H9 (cell line): ENCODE measurements around the gene MAP3K9. TPM values are rescaled to one million over a fixed set of nuclear protein-coding genes. Genes with fewer than 3 reads are reported as not detected.

ENCODE experiments used
- DNase-seq: peaks from one replicate; pipeline ENCODE4 v3.0.0-alpha.2; 2017
- H2AFZ ChIP-seq: one replicate; pipeline ENCODE4 v1.6.1; 2013; ENCODE audit warnings: mild to moderate bottlenecking, low read length, control low read depth, moderate library complexity
- H2AK5ac ChIP-seq: 2 replicates; pipeline ENCODE4 v1.6.1; 2013; ENCODE audit warnings: low read length, control low read depth, mixed read lengths; ENCODE audit not compliant: insufficient read length
- H2BK120ac ChIP-seq: one replicate; pipeline ENCODE4 v1.6.1; 2013; ENCODE audit warnings: low read depth, mild to moderate bottlenecking, low read length, control low read depth, inconsistent platforms; ENCODE audit not compliant: poor library complexity, severe bottlenecking
- H2BK12ac ChIP-seq: 2 replicates; pipeline ENCODE4 v1.6.1; 2013; ENCODE audit warnings: low read length, control low read depth, mixed read lengths, low read depth; ENCODE audit not compliant: insufficient read length
- H2BK15ac ChIP-seq: 2 replicates; pipeline ENCODE4 v1.6.1; 2013; ENCODE audit warnings: low read depth, low read length, control low read depth
- H2BK20ac ChIP-seq: one replicate; pipeline ENCODE4 v1.6.1; 2013; ENCODE audit warnings: low read depth, mild to moderate bottlenecking, low read length, control low read depth, inconsistent platforms; ENCODE audit not compliant: poor library complexity, severe bottlenecking
- H2BK5ac ChIP-seq: 2 replicates; pipeline ENCODE4 v1.6.1; 2013; ENCODE audit warnings: low read length, control low read depth, mixed read lengths; ENCODE audit not compliant: insufficient read length
- H3K14ac ChIP-seq: 2 replicates; pipeline ENCODE4 v1.6.1; 2013; ENCODE audit warnings: low read length, control low read depth; ENCODE audit not compliant: insufficient read depth
- H3K18ac ChIP-seq: 2 replicates; pipeline ENCODE4 v1.6.1; 2013; ENCODE audit warnings: low read depth, mild to moderate bottlenecking, mixed read lengths, low read length, control low read depth; ENCODE audit not compliant: insufficient read length
- H3K23ac ChIP-seq: 2 replicates; pipeline ENCODE4 v1.6.1; 2013; ENCODE audit warnings: low read length, control low read depth, mixed read lengths, low read depth; ENCODE audit not compliant: insufficient read length
- H3K23me2 ChIP-seq: 2 replicates; pipeline ENCODE4 v1.6.1; 2013; ENCODE audit warnings: low read depth, mild to moderate bottlenecking, mixed read lengths, low read length, control low read depth; ENCODE audit not compliant: insufficient read length, poor library complexity, severe bottlenecking
- H3K27ac ChIP-seq: 2 replicates; pipeline ENCODE4 v1.5.1; 2013; ENCODE audit warnings: low read length, control low read depth, mixed read lengths, low read depth; ENCODE audit not compliant: insufficient read length
- H3K27me3 ChIP-seq: 2 replicates; pipeline ENCODE4 v1.6.1; 2013; ENCODE audit warnings: low read length, control low read depth, inconsistent platforms; ENCODE audit not compliant: insufficient read depth
- H3K4ac ChIP-seq: 2 replicates; pipeline ENCODE4 v1.6.1; 2013; ENCODE audit warnings: low read depth, mild to moderate bottlenecking, control low read depth, inconsistent platforms, low read length, moderate library complexity
- H3K4me1 ChIP-seq: 2 replicates; pipeline ENCODE4 v1.6.1; 2013; ENCODE audit warnings: low read length, control low read depth, inconsistent platforms; ENCODE audit not compliant: insufficient read depth
- H3K4me2 ChIP-seq: 2 replicates; pipeline ENCODE4 v1.6.1; 2013; ENCODE audit warnings: low read length, control low read depth, mixed read lengths; ENCODE audit not compliant: insufficient read length, insufficient read depth
- H3K56ac ChIP-seq: 2 replicates; pipeline ENCODE4 v1.6.1; 2013; ENCODE audit warnings: low read depth, mild to moderate bottlenecking, mixed read lengths, low read length, control low read depth; ENCODE audit not compliant: insufficient read length
- H3K79me1 ChIP-seq: 2 replicates; pipeline ENCODE4 v1.6.1; 2013; ENCODE audit warnings: low read depth, mild to moderate bottlenecking, moderate library complexity, low read length, control low read depth, inconsistent platforms; ENCODE audit not compliant: insufficient read depth, poor library complexity, severe bottlenecking
- H3K79me2 ChIP-seq: 2 replicates; pipeline ENCODE4 v1.6.1; 2013; ENCODE audit warnings: low read length, control low read depth, inconsistent platforms; ENCODE audit not compliant: insufficient read depth
- H3K9ac ChIP-seq: 2 replicates; pipeline ENCODE4 v1.6.1; 2013; ENCODE audit warnings: low read length, control low read depth, mixed read lengths; ENCODE audit not compliant: insufficient read length; ENCODE audit errors: extremely low read depth
- H3K9me3 ChIP-seq: one replicate; pipeline ENCODE4 v1.6.1; 2013; ENCODE audit warnings: low read depth, low read length, inconsistent platforms; ENCODE audit not compliant: control insufficient read depth
- H3T11ph ChIP-seq: one replicate; pipeline ENCODE4 v1.6.1; 2013; ENCODE audit warnings: mild to moderate bottlenecking, low read length, control low read depth, inconsistent platforms
- H4K20me1 ChIP-seq: one replicate; pipeline ENCODE4 v1.6.1; 2013; ENCODE audit not compliant: control insufficient read depth, insufficient read length, insufficient read depth
- H4K5ac ChIP-seq: 2 replicates; pipeline ENCODE4 v1.6.1; 2013; ENCODE audit warnings: low read depth, mild to moderate bottlenecking, mixed read lengths, low read length, control low read depth; ENCODE audit not compliant: insufficient read length
- H4K8ac ChIP-seq: replicated peaks from 2 replicates; pipeline ENCODE4 v1.6.1; 2013; ENCODE audit warnings: low read length, control low read depth, mixed read lengths, low read depth; ENCODE audit not compliant: insufficient read length
- H4K91ac ChIP-seq: 2 replicates; pipeline ENCODE4 v1.6.1; 2013; ENCODE audit warnings: low read depth, mild to moderate bottlenecking, moderate library complexity, mixed read lengths, low read length, control low read depth; ENCODE audit not compliant: insufficient read length
- H3K27ac Mint-ChIP-seq, 3 experiments: 2 replicates in 2 of 3; 3 replicates in 1 of 3; pipeline ENCODE4 v1.8.0; 2020 to 2021; ENCODE audit warnings: mixed read lengths in 3 of 3, mild to moderate bottlenecking in 1 of 3, moderate library complexity in 1 of 3
- H3K27me3 Mint-ChIP-seq: 2 replicates; pipeline ENCODE4 v1.8.0; 2021; ENCODE audit warnings: low read depth, mild to moderate bottlenecking, moderate library complexity, mixed read lengths
- H3K36me3 Mint-ChIP-seq, 3 experiments: 2 replicates in 2 of 3; 3 replicates in 1 of 3; pipeline ENCODE4 v1.8.0; 2020 to 2021; ENCODE audit warnings: low read depth in 3 of 3, mixed read lengths in 3 of 3; ENCODE audit not compliant: insufficient read depth in 1 of 3
- H3K4me1 Mint-ChIP-seq, 2 experiments: 2 replicates each; pipeline ENCODE4 v1.8.0; 2020; ENCODE audit warnings: mixed read lengths in 2 of 2
- H3K4me3 Mint-ChIP-seq, 2 experiments: 2 replicates in 1 of 2; 3 replicates in 1 of 2; pipeline ENCODE4 v1.8.0; 2020 to 2021; ENCODE audit warnings: mild to moderate bottlenecking in 2 of 2, mixed read lengths in 2 of 2, moderate library complexity in 1 of 2
- H3K9me3 Mint-ChIP-seq, 2 experiments: 2 replicates in 1 of 2; 3 replicates in 1 of 2; pipeline ENCODE4 v1.8.0; 2020; ENCODE audit warnings: mild to moderate bottlenecking in 2 of 2, mixed read lengths in 2 of 2, moderate library complexity in 1 of 2
- CTCF ChIP-seq: fragments of 200-600 bp; sonication (generic); conservative IDR thresholded peaks from 3 replicates; pipeline ENCODE4 v1.8.0; 2021; ENCODE audit warnings: antibody characterized with exemption, mild to moderate bottlenecking
- WGBS: extraction: QIAGEN DNeasy Blood & Tissue Kit; methylation state at CpG from one replicate; pipeline ENCODE4 v1.1.7; 2013; ENCODE audit warnings: missing lambda C conversion rate, low lambda C conversion rate, mixed read lengths; ENCODE audit not compliant: insufficient read length; ENCODE audit errors: extremely low coverage; 5-methylcytosine and 5-hydroxymethylcytosine counted together
- total RNA-seq: library from RNA; stranded (reverse); gene quantifications from 2 replicates; pipeline ENCODE4 v1.2.1, GENCODE V29; 2021

Gene MAP3K9
- total RNA-seq, 1 experiment from 2014 or later: 20.0 TPM

- no peaks in the 10 kb centered on the region for H3K27me3 Mint-ChIP-seq
- Histone ChIP-seq H3K56ac (no peak overlapping the region), H3K4me1 (no peaks in the 10 kb centered on the region), H2BK12ac (no peak overlapping the region), H3K23ac (no peak overlapping the region), H3K4ac (no peak overlapping the region), H3K27me3 (no peaks in the 10 kb centered on the region), H2AFZ (no peak overlapping the region), H3K14ac (no peak overlapping the region), H3K4me2 (no peak overlapping the region), H3K27ac (no peak overlapping the region), H3K79me1 (peaks cover 19% of the 10 kb centered on the region), H2BK15ac (no peak overlapping the region), H3K9me3 (no peaks in the 10 kb centered on the region), H4K5ac (no peak overlapping the region), H3K9ac (no peak overlapping the region), H2AK5ac (no peak overlapping the region), H2BK20ac (no peak overlapping the region), H4K8ac (no peak overlapping the region), H4K20me1 (no peaks in the 10 kb centered on the region), H3K23me2 (no peaks in the 10 kb centered on the region), H4K91ac (no peak overlapping the region), H3K79me2 (peaks cover 14% of the 10 kb centered on the region; the same call in 1 of the 2 replicates), H3T11ph (no peak overlapping the region), H3K18ac (no peak overlapping the region), H2BK5ac (no peak overlapping the region), H2BK120ac (no peak overlapping the region)
- no peak for DNase-seq
- H3K4me3 Mint-ChIP-seq: no peak overlapping the region
- H3K36me3 Mint-ChIP-seq: peaks cover 25 to 42% (median 32%) of the 10 kb centered on the region in 3 experiments
- H3K27ac Mint-ChIP-seq: no peak overlapping the region
- TF ChIP-seq CTCF: no peak
- H3K9me3 Mint-ChIP-seq: no peaks in the 10 kb centered on the region
- WGBS: no CpG with 5 or more reads among the region's 1 CpG
- peaks cover 11 to 13% of the 10 kb centered on the region in 2 experiments for H3K4me1 Mint-ChIP-seq
Measured at GRCh38 chr14:70802379-70802778, 6.9 kb downstream of the MAP3K9 start.
